NCI-H128 (cell line): ENCODE measurements around the gene ZBTB7A.
A peak's percentile ranks its signal among the peaks of the same experiment; 100 is the strongest.
"Not testable (repeated sequence)": the region's sequence is repeated elsewhere in the genome, so short reads cannot be mapped to it uniquely, and the experiment has no call there.

Experiments
- DNase-seq: peaks from one replicate; lab custom pipeline; 2025; ENCODE audit not compliant: unreplicated experiment; lab: John Stamatoyannopoulos, UW

The ZBTB7A gene

GRCh38 chr19:4018775-4019504 is 47.8 kb downstream of the ZBTB7A start:
- DNase-seq, result no peak

GRCh38 chr19:4018140-4018613 is 48.5 kb downstream of the ZBTB7A start:
- no peak for DNase-seq

GRCh38 chr19:4016903-4017638 is 49.6 kb downstream of the ZBTB7A start:
- no peak for DNase-seq

GRCh38 chr19:4016486-4016885 is 50.2 kb downstream of the ZBTB7A start:
- no peak for DNase-seq

- no peak for DNase-seq
Observed at GRCh38 chr19:4015705-4016402, 50.8 kb downstream of the ZBTB7A start.

GRCh38 chr19:4014541-4015491 is 51.9 kb downstream of the ZBTB7A start:
- DNase-seq, result no peak

GRCh38 chr19:4013886-4014540 is 52.7 kb downstream of the ZBTB7A start:
- DNase-seq, result no peak

GRCh38 chr19:4012975-4013634 is 53.6 kb downstream of the ZBTB7A start:
- DNase-seq, result no peak

- no peak for DNase-seq
Observed at GRCh38 chr19:4012092-4012974, 54.4 kb downstream of the ZBTB7A start.

- DNase-seq, result not testable (repeated sequence)
Observed at GRCh38 chr19:4011430-4011829, 55.3 kb downstream of the ZBTB7A start.

GRCh38 chr19:4010808-4011110 is 55.9 kb downstream of the ZBTB7A start:
- no peak for DNase-seq

GRCh38 chr19:4009990-4010807 is 56.5 kb downstream of the ZBTB7A start:
- no peak for DNase-seq

- DNase-seq, result no peak
Observed at GRCh38 chr19:4007836-4008539, 58.7 kb downstream of the ZBTB7A start.

GRCh38 chr19:4007021-4007835 is 59.5 kb downstream of the ZBTB7A start, which contains the start of gene PIAS4:
Gene PIAS4 (plus strand): TSS chr19:4007736. CDS start chr19:4007761, 25 bp downstream.
- peak; percentile 93 for DNase-seq

GRCh38 chr19:4005436-4005835 is 61.3 kb downstream of the ZBTB7A start:
- not testable (repeated sequence) for DNase-seq

- DNase-seq, result not testable (repeated sequence)
Observed at GRCh38 chr19:4000798-4001197, 65.9 kb downstream of the ZBTB7A start.
